ENCODE data around the gene SLC2A5.

Gene SLC2A5

DNA sequence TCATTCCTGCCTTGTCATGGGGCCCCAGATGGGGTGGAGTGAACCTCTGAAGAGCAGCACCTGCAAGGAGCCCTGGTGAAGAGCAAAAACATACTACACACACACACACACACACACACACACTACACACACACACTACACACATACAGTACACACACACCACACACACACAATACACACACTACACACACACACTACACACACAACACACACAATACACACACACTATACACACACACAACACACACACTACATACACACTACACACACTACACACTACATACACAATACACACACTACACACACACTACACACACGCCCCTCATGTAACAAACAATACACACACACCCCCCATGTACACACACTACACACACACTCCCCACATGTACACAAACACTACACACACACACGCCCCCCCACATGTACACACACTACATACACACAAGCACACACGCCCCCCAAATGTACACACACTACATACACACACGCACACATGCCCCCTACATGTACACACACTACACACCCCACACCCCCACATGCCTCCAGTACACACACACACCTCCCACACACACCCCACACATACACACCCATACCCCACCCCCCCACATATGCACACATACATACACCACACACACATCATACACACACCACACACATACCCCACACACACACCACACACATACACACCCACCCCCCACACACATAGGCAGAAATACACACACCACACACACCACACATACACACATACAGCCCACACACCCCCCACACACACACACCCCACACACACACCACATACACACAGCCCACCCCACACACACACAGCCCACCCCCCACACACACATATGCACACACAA, 9.3 kb downstream of the SLC2A5 start:
- no peak for DNase-seq

DNA sequence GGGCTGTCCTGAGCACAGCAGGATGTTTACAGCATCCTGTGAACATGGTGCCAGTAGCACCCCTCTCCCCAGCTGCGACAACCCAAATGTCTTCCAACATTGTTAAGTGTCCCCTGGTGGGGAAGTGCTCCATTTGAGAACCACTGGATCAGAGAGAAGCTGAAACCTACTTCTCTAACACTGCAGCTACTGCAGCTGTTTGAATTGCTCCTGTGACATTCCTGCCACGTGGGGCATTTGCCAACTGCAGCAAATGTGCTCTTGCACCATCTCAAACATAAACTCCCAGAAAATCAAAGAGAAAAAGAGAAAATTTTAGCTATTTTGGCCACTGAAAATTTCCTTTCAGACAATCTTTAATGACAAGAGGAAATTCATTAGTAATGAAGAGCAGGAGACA, 11.0 kb downstream of the SLC2A5 start:
- no peak for DNase-seq

- DNase-seq = no peak
Measured at GRCh38 chr1:9057851-9058250, 11.6 kb downstream of the SLC2A5 start.

DNA sequence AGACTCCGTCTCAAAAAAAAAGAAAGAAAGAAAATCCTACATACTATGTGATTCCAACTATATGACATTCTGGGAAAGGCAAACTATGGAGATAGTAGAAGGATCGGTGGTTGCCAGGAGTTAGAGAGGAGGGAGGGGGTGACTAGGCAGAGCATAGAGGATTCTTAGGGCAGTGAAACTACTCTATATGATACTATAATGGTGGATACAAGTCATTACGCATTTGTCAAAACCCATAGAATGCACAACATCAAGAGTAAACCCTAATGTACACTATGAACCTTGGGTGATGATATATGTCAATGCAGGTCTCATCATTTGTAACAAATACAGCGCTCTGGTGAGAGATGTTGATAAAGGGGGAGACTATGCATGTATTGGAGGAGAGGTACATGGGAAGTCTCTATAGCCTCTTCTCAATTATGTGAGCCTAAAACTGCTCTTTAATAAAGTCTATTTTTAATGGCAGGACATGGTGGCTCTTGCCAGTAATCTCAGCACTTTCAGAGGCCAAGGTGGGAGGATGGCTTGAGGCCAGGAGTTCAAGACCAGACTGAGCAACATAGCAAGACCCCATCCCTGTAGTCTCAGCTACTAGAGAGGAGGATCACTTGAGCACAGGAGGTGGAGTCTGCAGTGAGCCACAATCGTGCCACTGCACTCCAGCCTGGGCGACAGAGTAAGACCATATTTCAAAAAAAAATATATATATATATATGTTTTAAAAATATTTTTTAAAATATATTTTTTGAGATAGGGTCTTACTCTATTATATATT, 17.0 kb downstream of the SLC2A5 start:
- DNase-seq = no peak

DNA sequence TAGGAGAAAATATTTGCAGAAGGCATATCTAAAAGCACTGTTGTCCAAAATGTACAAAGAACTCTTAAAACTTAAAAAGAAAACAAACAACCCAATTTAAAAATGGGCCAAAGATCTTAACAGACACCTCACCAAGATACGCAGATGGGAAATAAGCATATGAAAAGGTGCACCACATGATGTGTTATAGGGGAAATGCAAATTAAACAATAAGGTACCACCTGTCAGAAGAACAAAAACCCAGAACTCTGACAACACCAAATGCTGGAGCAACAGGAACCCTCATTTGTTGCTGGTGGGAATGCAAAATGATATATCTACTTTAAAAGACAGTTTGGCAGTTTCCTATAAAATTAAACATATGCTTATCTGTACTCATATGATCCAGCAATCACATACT, 18.1 kb downstream of the SLC2A5 start:
- DNase-seq = no peak

DNA sequence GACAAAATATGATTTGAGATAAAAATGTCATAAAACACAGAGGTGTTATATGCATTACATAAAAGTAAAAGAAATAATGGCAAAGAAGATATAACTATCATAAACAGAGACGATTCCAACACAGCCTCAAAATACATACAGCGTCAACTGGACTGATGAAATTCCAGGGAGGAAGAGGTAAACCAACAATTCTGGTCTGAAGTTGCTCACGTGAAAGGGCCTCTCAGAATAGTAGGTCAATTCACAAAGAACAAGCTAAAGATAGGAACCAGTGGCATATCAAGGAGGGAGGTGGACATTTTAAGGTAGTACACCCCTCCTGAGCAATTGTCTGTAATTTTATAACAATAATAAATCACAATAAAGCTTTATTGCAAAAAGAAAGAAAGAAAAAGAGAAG, 18.6 kb downstream of the SLC2A5 start:
- DNase-seq = no peak

GRCh38 chr1:9048551-9048950, 20.9 kb downstream of the SLC2A5 start:
- no peak for DNase-seq

DNA sequence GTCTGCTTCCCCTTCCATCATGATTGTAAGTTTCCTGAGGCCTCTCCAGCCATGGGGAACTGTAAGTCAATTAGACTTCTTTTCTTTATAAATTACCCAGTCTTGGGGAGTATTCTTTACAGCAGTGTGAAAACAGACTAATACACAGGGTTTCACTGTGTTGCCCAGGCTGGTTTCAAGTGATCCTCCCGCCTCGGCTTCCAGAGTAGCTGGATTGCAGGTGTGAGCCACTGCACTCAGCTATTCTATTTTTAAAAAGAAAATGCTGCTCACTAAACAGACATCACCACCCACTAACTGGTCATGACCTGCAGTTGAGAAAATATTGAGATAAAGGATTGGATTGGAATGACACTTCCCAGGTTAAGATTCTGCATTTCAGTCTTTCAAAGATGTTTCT, 22.4 kb downstream of the SLC2A5 start:
- DNase-seq = no peak

- no peak for DNase-seq
Measured at GRCh38 chr1:9045861-9046510, 23.4 kb downstream of the SLC2A5 start.

DNA sequence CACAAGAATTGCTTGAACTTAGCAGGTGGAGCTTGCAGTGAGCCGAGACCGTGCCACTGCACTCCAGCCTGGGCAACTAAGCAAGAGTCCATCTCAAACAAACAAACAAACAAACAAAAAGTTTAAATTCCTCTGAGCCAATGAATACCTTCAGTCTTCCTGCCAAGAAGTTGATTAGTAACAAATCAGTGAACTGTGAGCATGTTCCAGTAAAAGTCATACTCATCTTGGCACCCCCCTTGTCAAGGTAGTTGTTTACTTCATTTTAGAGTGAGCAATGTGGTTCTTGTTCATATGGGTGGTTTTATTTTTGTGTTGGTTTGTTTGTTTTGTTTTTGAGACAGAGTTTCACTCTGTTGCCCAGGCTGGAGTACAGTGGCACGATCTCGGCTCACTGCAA, 25.2 kb downstream of the SLC2A5 start:
- DNase-seq = no peak

- no peak for DNase-seq
Measured at GRCh38 chr1:9042272-9042671, 27.2 kb downstream of the SLC2A5 start.

DNA sequence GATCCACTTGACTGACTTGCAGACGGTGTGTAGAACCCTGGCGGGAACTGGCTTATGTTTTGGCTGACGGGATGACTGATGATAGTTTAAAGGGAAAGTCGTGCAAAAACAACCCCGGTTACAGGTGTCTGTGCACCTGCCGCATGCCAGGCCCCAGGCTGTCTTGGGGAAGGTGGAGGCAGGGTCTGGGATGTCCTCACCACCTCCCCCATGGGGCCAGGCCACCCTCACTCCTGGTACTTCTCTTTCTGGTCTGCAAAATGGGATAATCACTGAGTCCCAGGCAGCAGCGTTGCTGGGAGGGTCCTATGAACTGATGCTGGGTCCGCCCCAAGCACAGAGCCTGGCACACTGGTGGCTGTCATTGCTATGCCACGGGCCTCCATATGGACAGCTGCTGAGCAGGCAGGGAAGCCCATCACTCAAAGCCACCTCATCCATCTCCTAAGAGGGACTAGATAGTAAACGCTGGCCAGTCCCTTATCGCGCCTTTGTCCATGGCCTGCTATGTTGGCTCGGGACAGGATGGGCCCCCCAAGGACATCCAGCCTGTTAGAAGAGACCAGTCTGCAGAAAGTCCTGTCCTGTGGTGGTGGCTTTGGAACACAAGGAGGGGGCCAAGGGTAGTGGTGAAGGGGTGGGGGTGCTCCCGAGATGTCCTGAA, 28.2 kb downstream of the SLC2A5 start:
- no peak for DNase-seq

DNA sequence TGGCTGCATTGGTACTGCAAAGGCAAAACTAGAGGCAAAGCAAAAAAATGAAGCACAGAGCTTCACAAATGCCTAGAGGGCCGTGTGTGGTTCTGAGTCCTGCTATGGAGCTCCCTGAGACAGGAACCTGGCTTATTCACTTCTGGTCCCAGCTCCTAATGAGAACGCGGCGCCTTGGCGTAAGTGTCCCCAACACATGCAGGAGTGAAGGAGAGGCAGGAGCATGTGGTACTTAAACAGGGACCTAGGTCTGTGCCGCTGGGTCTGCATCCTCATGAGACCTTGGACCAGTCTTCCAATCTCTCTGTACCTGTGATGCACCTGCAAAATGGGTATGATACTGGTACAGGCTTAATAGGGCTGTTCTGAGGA, 28.8 kb downstream of the SLC2A5 start:
- DNase-seq = no peak

- no peak for DNase-seq
Measured at GRCh38 chr1:9039761-9040658, 29.4 kb downstream of the SLC2A5 start.

- no peak for DNase-seq
Measured at GRCh38 chr1:9038881-9039760, 30.3 kb downstream of the SLC2A5 start.

DNA sequence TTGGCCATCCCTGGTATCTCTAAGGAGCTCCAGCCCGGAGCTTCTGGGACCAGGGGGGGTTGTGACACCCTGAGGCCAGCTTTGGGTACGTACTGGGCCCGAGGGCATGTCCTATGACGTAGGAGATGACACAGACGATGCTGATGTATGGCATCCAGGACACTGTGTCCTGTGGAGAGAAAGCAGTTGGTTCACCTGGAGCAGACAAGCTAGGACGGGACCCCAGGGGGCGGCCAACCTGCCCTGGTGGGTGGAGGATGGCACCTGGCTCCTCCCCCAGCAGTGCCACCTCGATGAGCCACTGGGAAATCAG, 31.1 kb downstream of the SLC2A5 start:
- no peak for DNase-seq

DNA sequence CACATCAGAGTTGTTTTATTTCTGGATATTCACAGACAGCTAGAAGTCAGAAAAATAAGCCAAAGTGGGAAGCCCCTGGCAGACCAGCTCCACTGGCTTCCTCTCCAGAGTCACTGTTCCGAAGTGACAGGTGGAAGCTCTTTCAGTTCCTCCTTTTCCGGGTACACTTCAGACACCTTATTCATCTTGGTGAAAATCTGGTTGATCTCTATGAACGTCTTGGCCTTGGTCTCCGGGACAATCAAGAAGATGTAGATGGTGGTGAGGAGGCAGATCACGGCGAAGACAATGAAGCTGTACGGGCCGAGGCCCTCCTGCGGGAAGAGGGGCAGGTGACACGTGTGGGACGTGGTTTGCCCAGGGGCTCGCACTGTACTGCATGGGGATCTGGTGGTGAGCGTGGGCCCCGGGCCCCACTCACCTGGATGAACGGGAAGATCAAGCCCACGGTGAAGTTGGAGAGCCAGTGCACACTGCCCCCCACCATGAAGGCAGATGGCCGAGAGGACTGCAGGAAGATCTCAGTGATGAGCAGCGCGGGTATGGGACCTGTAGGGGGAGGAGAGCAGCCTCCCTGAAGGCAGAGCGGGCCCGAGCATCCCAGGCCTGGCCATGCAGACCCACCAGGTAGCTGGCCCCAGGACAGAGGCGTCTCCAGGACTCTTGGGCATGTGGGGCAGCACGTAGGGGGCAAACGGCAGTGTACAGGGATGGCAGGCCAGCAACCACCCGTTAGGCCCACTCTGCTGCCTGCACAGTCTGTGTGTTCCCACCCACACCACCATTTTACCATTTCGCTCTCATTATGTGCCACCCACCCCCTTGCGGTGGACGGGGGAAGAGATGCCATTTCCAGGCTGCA, 31.7 kb downstream of the SLC2A5 start:
- DNase-seq = no peak

DNA sequence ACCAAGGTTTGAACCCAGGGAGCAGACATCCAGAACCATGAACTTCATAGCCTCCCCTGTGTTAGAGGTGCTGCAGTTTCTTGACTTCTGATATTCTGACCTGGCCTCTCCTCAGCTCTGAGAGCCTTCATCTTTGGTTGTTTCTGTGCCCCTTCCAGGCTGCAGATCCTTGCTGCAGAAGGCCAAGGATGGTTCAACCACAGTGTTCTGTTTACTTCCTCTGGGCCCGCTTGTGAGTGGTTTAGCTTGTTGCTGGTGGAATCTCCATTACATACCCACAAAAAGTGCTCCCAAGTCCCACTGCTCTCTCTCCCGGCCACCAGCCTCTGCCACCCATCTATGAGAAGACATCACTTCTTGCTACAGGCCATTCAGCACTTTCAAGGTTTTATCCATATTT, 34.2 kb downstream of the SLC2A5 start:
- no peak for DNase-seq

GRCh38 chr1:9033363-9033762, 36.1 kb downstream of the SLC2A5 start:
- no peak for DNase-seq

GRCh38 chr1:9031484-9032259, 37.8 kb downstream of the SLC2A5 start:
- no peak for DNase-seq

Data from NCI-H187 (cell line).